Adrenal gland (tissue), 5 donors: ENCODE measurements around the gene PVALEF.

Source experiments
- POLR2A ChIP-seq, 2 donors: fragments of 450-650 bp; IDR thresholded peaks; one replicate each; pipeline ENCODE4 v1.6.1; 2017; ENCODE audit warnings: antibody characterized with exemption in 2 of 2, mild to moderate bottlenecking in 2 of 2, moderate library complexity in 1 of 2
- TF ChIP-seq, protein P1 (sequence below), 6 experiments: fragments of 450-650 bp in 4 of 6; fragments of 200-600 bp in 2 of 6; sonication (generic) in 1 of 6; IDR thresholded peaks; 1 replicate in 5 of 6; 2 replicates in 1 of 6; pipeline versions ENCODE4 v1.5.1 to v1.8.0; 2016 to 2021; ENCODE audit warnings: antibody characterized with exemption in 6 of 6, mild to moderate bottlenecking in 2 of 6, moderate library complexity in 1 of 6
- donor health status: DM: no; HTN: no; CAD: no.

DNA sequence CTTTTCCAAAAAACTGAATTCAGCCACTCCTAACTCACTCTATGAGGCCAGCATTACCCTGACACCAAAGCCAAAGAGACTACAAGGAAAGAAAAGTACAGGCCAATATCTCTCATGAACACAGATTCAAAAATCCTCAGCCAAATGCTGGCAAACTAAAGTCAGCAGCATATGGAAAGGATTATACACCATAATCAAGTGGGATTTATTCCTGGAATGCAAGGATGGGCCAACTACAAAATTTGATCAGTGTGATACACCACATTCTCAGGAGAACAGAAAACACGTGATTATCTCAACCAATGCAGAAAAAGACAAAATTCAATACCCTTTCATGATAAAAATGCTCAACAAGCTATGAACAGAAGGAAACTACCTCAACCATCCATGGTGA, 8.5 kb downstream of the PVALEF start:
- no peak for TF ChIP-seq POLR2A (IDR thresholded peaks at IDR 0.05)
- TF ChIP-seq, protein P1, sequence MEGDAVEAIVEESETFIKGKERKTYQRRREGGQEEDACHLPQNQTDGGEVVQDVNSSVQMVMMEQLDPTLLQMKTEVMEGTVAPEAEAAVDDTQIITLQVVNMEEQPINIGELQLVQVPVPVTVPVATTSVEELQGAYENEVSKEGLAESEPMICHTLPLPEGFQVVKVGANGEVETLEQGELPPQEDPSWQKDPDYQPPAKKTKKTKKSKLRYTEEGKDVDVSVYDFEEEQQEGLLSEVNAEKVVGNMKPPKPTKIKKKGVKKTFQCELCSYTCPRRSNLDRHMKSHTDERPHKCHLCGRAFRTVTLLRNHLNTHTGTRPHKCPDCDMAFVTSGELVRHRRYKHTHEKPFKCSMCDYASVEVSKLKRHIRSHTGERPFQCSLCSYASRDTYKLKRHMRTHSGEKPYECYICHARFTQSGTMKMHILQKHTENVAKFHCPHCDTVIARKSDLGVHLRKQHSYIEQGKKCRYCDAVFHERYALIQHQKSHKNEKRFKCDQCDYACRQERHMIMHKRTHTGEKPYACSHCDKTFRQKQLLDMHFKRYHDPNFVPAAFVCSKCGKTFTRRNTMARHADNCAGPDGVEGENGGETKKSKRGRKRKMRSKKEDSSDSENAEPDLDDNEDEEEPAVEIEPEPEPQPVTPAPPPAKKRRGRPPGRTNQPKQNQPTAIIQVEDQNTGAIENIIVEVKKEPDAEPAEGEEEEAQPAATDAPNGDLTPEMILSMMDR (IDR thresholded peaks at IDR 0.05), result no peak
